Measurements from ENCODE around the gene NUP133. TPM values are rescaled to one million over a fixed set of nuclear protein-coding genes. Genes with fewer than 3 reads are reported as not detected.

Gene NUP133
- total and polyA plus RNA-seq, 4 donors = 5.7 to 22.7 (median 10.4) TPM

GRCh38 chr1:229445828-229446227 lies 62.3 kb downstream of the NUP133 start:
- Histone ChIP-seq H3K36me3 (ENCODE audit: control insufficient read depth in 4 of 4, insufficient read depth in 3 of 4, low read depth in 1 of 4, low read length in 3 of 4) (peaks cover 7 to 31% (median 22%) of the 10 kb centered on the region in 4 donors), H3K27me3 (ENCODE audit: control insufficient read depth in 4 of 4, insufficient read depth in 4 of 4, low read length in 3 of 4) (no peaks in the 10 kb centered on the region), H3K9ac (ENCODE audit: low read depth in 1 of 2, low read length in 2 of 2) (no peak overlapping the region), H3K4me1 (ENCODE audit: control insufficient read depth in 4 of 4, insufficient read depth in 4 of 4, low read length in 3 of 4) (no peaks in the 10 kb centered on the region), H3K4me3 (ENCODE audit: low read depth in 1 of 3, low read length in 3 of 3) (no peak overlapping the region), H3K27ac (ENCODE audit: low read depth in 1 of 2, low read length in 2 of 2) (no peak overlapping the region), H3K9me3 (ENCODE audit: control insufficient read depth in 4 of 4, low read length in 3 of 4) (no peaks in the 10 kb centered on the region)
- TF ChIP-seq HNF4A (conservative IDR thresholded peaks at IDR 0.05) (no peak), MAX (IDR thresholded peaks at IDR 0.05) (no peak), HNF4G (IDR thresholded peaks at IDR 0.05) (no peak), RAD21 (IDR thresholded peaks at IDR 0.05) (no peak), FOXA1 (IDR thresholded peaks at IDR 0.05) (no peak), TAF1 (conservative IDR thresholded peaks at IDR 0.05) (no peak), ZBTB33 (IDR thresholded peaks at IDR 0.05) (no peak), YY1 (IDR thresholded peaks at IDR 0.05) (no peak), EGR1 (IDR thresholded peaks at IDR 0.05; ENCODE audit: low read depth in 2 of 2) (no peak), RXRA (IDR thresholded peaks at IDR 0.05) (no peak), SP1 (IDR thresholded peaks at IDR 0.05) (no peak), REST (IDR thresholded peaks at IDR 0.05) (no peak)
- TF ChIP-seq, protein P1, sequence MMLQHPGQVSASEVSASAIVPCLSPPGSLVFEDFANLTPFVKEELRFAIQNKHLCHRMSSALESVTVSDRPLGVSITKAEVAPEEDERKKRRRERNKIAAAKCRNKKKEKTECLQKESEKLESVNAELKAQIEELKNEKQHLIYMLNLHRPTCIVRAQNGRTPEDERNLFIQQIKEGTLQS (IDR thresholded peaks at IDR 0.05) = no peak
- DNase-seq (ENCODE audit: low spot score) = no peak
- WGBS = 99% methylated on average over 4 of the region's 4 CpGs

DNA sequence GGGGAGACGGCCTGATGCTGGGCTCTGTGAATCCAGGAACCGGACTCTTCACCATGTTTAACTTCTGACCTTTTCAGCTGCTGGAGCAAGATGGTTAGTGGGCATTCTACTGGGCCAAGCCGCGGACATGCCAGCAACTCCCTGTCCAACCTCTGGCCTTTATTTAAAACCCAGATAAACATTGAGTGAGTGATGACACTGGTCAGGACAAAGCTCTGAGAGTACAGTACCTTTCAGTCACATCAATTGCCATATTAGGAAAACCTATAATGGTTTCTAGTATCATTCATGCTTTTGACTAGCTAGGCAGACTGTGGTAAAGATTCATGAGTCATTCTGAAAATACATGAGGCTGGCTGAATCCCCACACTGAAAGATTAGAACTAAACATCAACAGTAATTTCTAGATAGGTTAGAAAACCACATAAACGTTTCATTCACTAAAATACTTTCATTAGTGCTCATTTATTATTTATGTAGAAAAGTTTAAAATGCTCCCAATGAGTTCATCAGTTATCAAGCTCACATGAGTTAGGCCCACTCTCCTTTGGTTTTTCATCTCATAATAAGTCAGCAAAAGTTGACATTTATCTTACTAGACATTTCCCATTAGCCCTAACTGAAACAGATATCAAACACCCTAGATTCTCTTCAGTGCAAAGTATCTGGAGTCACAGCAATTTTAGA lies 67.1 kb downstream of the NUP133 start:
- Histone ChIP-seq H3K4me1 (ENCODE audit: control insufficient read depth in 4 of 4, insufficient read depth in 4 of 4, low read length in 3 of 4) (no peaks in the 10 kb centered on the region), H3K9ac (ENCODE audit: low read depth in 1 of 2, low read length in 2 of 2) (no peak overlapping the region), H3K27me3 (ENCODE audit: control insufficient read depth in 4 of 4, insufficient read depth in 4 of 4, low read length in 3 of 4) (no peaks in the 10 kb centered on the region), H3K27ac (ENCODE audit: low read depth in 1 of 2, low read length in 2 of 2) (no peak overlapping the region), H3K9me3 (ENCODE audit: control insufficient read depth in 4 of 4, low read length in 3 of 4) (no peaks in the 10 kb centered on the region), H3K4me3 (ENCODE audit: low read depth in 1 of 3, low read length in 3 of 3) (no peak overlapping the region), H3K36me3 (ENCODE audit: control insufficient read depth in 4 of 4, insufficient read depth in 3 of 4, low read depth in 1 of 4, low read length in 3 of 4) (peaks cover 7 to 20% (median 17%) of the 10 kb centered on the region in 4 donors)
- WGBS = 75% methylated on average over 5 of the region's 5 CpGs
- DNase-seq (ENCODE audit: low spot score) = no peak
- TF ChIP-seq SP1 (IDR thresholded peaks at IDR 0.05) (no peak), FOXA1 (IDR thresholded peaks at IDR 0.05) (no peak), FOXA2 (IDR thresholded peaks at IDR 0.05) (no peak), EGR1 (IDR thresholded peaks at IDR 0.05; ENCODE audit: low read depth in 2 of 2) (no peak), JUND (IDR thresholded peaks at IDR 0.05) (no peak), TAF1 (conservative IDR thresholded peaks at IDR 0.05) (no peak), MAX (IDR thresholded peaks at IDR 0.05) (no peak), CTCF (IDR thresholded peaks at IDR 0.05; ENCODE audit: low read depth, low read length, missing input control) (no peak)

Measured in liver (tissue), 9 donors.